H1 (cell line): Measurements from ENCODE around the gene NUDT6. TPM values are rescaled to one million over a fixed set of nuclear protein-coding genes. Genes with fewer than 3 reads are reported as not detected.

Experiments
- BRCA1 ChIP-seq: IDR thresholded peaks from 2 replicates; pipeline ENCODE4 v1.6.1; 2012; ENCODE audit warnings: low read depth, low read length, improper control_type of control experiment
- CBX5 ChIP-seq: fragments of 300-800, 300-1000 bp; sonication (generic); IDR thresholded peaks from 2 replicates; pipeline ENCODE4 v1.7.1; 2016; ENCODE audit warnings: antibody characterized with exemption, low read length, low read depth
- CHD7 ChIP-seq: fragments of 300-600 bp; sonication (generic); IDR thresholded peaks from 2 replicates; pipeline ENCODE4 v1.7.1; 2012; ENCODE audit warnings: low read length, moderate library complexity, mild to moderate bottlenecking, inconsistent platforms; ENCODE audit not compliant: insufficient replicate concordance
- CREB1 ChIP-seq: IDR thresholded peaks from 2 replicates; pipeline ENCODE4 v1.6.1; 2012; ENCODE audit warnings: inconsistent platforms
- KDM4A ChIP-seq: IDR thresholded peaks from one replicate; pipeline ENCODE4 v1.7.1; 2012; ENCODE audit warnings: low read depth, mild to moderate bottlenecking, moderate library complexity, low read length, inconsistent platforms; ENCODE audit not compliant: severe bottlenecking
- PHF8 ChIP-seq: fragments of 200-600 bp; sonication (generic); conservative IDR thresholded peaks from 2 replicates; pipeline ENCODE4 v1.7.1; 2012; ENCODE audit warnings: low read depth, mild to moderate bottlenecking, inconsistent platforms, low read length, moderate library complexity
- SIX5 ChIP-seq: IDR thresholded peaks from 2 replicates; pipeline ENCODE4 v1.6.1; 2011; ENCODE audit warnings: mild to moderate bottlenecking, low read depth, low read length
- TAF7 ChIP-seq: optimal IDR thresholded peaks from 2 replicates; pipeline ENCODE3; 2011; ENCODE audit warnings: low read depth, mild to moderate bottlenecking, inconsistent platforms, low read length, moderate library complexity, borderline replicate concordance
- TCF12 ChIP-seq: IDR thresholded peaks from 2 replicates; pipeline ENCODE4 v1.6.1; 2011; ENCODE audit warnings: low read depth, mild to moderate bottlenecking, low read length
- polyA plus RNA-seq, 7 experiments: library from polyadenylated mRNA; depleted of rRNA in 3 of 7; stranded (reverse) in 5 of 7; unstranded in 2 of 7; fragments of >200 nt in 5 of 7; fragments of 200-250 nt in 2 of 7; gene quantifications; 1 replicate in 5 of 7; 2 replicates in 1 of 7; 4 replicates in 1 of 7; pipeline versions ENCODE4 v1.2.1 to v1.2.3, GENCODE V29; 2011 to 2013; ENCODE audit warnings: missing spikeins in 2 of 7, mixed read lengths in 2 of 7
- total RNA-seq: library from RNA; stranded (reverse); fragmentation: NEBNext Ultra II Directional; extraction: Animal tissue kit (Norgen Biotek cat#: 25700); gene quantifications from 2 replicates; pipeline ENCODE4 v1.2.1, GENCODE V29; 2021

NUDT6 gene
- total and polyA plus RNA-seq, 2 of the 8 experiments (the other 6 are each of a cell fraction or from before 2014, with no cell fraction given) = 5.0 to 12.4 TPM

- TF ChIP-seq CHD7 (no peak), SIX5 (no peak), TAF7 (peak; percentile 42), CREB1 (peak; percentile 65; the same call in 1 of the 2 replicates), BRCA1 (no peak), KDM4A (peak; percentile 48), TCF12 (no peak), CBX5 (no peak), PHF8 (no peak; the same call in 1 of the 2 replicates)
These were observed at the start of gene NUDT6 (continued) for GRCh38 chr4:122921971-122922876.
